Measurements from ENCODE around the gene OXSR1. TPM values are rescaled to one million over a fixed set of nuclear protein-coding genes. Genes with fewer than 3 reads are reported as not detected.

The OXSR1 gene
- total and polyA plus RNA-seq, 2 of the 13 experiments (the other 11 are each of a cell fraction or from before 2014, with no cell fraction given) = 27.4 to 32.6 TPM

DNA sequence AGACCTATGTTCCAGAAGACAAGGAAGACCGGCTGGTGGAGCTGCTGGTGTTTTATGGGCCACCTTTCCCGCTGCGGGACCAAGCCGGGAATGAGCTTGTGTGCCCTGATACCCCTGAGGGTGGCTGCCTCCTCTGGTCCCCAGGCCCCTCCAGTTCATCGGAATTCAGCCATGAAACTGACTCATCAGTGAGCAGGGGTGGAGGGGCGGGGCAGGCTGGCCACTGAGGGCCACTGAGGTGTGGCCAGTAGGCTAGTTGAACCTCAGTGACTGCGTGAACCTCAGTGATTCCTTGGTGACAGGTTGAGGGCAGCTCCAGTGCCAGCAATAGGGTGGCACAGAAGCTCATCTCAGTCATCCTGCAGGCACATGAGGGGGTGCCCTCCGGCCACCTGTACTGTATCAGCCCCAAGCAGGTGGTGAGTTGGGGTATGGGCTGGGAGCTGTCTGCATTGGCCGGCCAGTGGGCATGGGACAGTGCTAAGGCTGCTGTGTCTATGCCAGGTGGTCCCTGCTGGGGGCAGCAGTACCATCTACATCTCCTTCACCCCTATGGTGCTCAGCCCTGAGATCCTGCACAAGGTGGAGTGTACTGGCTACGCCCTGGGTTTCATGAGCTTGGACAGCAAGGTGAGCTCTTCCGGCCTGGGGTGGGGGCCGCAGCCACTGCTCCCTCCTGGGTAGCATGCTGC lies 48.7 kb upstream of the OXSR1 start (continued):
- TF ChIP-seq TAF15 (IDR thresholded peaks at IDR 0.05; ENCODE audit: low read depth, low read length, poor library complexity, severe bottlenecking) (peak; percentile 6), HNRNPLL (IDR thresholded peaks at IDR 0.05; ENCODE audit: low read depth, low read length, poor library complexity, severe bottlenecking) (no peak), SOX6 (IDR thresholded peaks at IDR 0.05) (no peak), SOX6 (CRISPR knock-in tag; IDR thresholded peaks at IDR 0.05) (no peak), ZNF143 (CRISPR knock-in tag; IDR thresholded peaks at IDR 0.05) (no peak), ZNF878 (CRISPR knock-in tag; IDR thresholded peaks at IDR 0.05) (no peak), SAFB2 (CRISPR knock-in tag; IDR thresholded peaks at IDR 0.05; ENCODE audit: borderline replicate concordance, low read depth) (no peak), ZFP41 (CRISPR knock-in tag; IDR thresholded peaks at IDR 0.05; ENCODE audit: borderline replicate concordance) (no peak), CAMTA2 (CRISPR knock-in tag; IDR thresholded peaks at IDR 0.05; ENCODE audit: borderline replicate concordance) (0 out of 2 replicates have a peak, but pooled peaks have one; percentile 39), PAX8 (CRISPR knock-in tag; IDR thresholded peaks at IDR 0.05; ENCODE audit: borderline replicate concordance) (no peak), ZFP90 (CRISPR knock-in tag; IDR thresholded peaks at IDR 0.05; ENCODE audit: borderline replicate concordance) (no peak)
- TF ChIP-seq, protein P1, sequence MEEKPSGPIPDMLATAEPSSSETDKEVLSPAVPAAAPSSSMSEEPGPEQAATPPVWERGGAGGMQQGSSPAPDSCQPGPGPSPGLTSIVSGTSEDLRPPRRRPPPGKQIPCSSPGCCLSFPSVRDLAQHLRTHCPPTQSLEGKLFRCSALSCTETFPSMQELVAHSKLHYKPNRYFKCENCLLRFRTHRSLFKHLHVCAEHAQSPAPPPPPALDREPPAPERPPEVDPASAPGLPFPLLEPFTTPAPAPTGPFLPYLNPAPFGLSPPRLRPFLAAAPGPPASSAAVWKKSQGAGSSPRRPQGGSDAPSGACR (CRISPR knock-in tag; IDR thresholded peaks at IDR 0.05) = no peak
- TF ChIP-seq, protein P2, sequence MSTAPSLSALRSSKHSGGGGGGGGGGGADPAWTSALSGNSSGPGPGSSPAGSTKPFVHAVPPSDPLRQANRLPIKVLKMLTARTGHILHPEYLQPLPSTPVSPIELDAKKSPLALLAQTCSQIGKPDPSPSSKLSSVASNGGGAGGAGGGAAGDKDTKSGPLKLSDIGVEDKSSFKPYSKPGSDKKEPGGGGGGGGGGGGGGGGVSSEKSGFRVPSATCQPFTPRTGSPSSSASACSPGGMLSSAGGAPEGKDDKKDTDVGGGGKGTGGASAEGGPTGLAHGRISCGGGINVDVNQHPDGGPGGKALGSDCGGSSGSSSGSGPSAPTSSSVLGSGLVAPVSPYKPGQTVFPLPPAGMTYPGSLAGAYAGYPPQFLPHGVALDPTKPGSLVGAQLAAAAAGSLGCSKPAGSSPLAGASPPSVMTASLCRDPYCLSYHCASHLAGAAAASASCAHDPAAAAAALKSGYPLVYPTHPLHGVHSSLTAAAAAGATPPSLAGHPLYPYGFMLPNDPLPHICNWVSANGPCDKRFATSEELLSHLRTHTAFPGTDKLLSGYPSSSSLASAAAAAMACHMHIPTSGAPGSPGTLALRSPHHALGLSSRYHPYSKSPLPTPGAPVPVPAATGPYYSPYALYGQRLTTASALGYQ (CRISPR knock-in tag; IDR thresholded peaks at IDR 0.05) = no peak
- TF ChIP-seq, protein P3, sequence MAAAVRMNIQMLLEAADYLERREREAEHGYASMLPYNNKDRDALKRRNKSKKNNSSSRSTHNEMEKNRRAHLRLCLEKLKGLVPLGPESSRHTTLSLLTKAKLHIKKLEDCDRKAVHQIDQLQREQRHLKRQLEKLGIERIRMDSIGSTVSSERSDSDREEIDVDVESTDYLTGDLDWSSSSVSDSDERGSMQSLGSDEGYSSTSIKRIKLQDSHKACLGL (CRISPR knock-in tag; IDR thresholded peaks at IDR 0.05) = 0 out of 2 replicates have a peak, but pooled peaks have one; percentile 31
- TF ChIP-seq, protein P4, sequence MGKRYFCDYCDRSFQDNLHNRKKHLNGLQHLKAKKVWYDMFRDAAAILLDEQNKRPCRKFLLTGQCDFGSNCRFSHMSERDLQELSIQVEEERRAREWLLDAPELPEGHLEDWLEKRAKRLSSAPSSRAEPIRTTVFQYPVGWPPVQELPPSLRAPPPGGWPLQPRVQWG (CRISPR knock-in tag; IDR thresholded peaks at IDR 0.05; ENCODE audit: borderline replicate concordance, low read depth) = no peak
- TF ChIP-seq, protein P5, sequence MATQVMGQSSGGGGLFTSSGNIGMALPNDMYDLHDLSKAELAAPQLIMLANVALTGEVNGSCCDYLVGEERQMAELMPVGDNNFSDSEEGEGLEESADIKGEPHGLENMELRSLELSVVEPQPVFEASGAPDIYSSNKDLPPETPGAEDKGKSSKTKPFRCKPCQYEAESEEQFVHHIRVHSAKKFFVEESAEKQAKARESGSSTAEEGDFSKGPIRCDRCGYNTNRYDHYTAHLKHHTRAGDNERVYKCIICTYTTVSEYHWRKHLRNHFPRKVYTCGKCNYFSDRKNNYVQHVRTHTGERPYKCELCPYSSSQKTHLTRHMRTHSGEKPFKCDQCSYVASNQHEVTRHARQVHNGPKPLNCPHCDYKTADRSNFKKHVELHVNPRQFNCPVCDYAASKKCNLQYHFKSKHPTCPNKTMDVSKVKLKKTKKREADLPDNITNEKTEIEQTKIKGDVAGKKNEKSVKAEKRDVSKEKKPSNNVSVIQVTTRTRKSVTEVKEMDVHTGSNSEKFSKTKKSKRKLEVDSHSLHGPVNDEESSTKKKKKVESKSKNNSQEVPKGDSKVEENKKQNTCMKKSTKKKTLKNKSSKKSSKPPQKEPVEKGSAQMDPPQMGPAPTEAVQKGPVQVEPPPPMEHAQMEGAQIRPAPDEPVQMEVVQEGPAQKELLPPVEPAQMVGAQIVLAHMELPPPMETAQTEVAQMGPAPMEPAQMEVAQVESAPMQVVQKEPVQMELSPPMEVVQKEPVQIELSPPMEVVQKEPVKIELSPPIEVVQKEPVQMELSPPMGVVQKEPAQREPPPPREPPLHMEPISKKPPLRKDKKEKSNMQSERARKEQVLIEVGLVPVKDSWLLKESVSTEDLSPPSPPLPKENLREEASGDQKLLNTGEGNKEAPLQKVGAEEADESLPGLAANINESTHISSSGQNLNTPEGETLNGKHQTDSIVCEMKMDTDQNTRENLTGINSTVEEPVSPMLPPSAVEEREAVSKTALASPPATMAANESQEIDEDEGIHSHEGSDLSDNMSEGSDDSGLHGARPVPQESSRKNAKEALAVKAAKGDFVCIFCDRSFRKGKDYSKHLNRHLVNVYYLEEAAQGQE (IDR thresholded peaks at IDR 0.05; ENCODE audit: borderline replicate concordance in 1 of 2, low read depth in 1 of 2, low read length in 2 of 2) = no peak
- TF ChIP-seq, protein P6, sequence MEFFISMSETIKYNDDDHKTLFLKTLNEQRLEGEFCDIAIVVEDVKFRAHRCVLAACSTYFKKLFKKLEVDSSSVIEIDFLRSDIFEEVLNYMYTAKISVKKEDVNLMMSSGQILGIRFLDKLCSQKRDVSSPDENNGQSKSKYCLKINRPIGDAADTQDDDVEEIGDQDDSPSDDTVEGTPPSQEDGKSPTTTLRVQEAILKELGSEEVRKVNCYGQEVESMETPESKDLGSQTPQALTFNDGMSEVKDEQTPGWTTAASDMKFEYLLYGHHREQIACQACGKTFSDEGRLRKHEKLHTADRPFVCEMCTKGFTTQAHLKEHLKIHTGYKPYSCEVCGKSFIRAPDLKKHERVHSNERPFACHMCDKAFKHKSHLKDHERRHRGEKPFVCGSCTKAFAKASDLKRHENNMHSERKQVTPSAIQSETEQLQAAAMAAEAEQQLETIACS (CRISPR knock-in tag; IDR thresholded peaks at IDR 0.05) = no peak
